Progenitor cell of endocrine pancreas (in vitro differentiated cells): ENCODE measurements around the gene OSBPL9. TPM values are rescaled to one million over a fixed set of nuclear protein-coding genes. Genes with fewer than 3 reads are reported as not detected.
A peak's percentile ranks its signal among the peaks of the same experiment; 100 is the strongest.

Experiments
- DNase-seq: peaks from one replicate; pipeline ENCODE4 v3.0.0; 2021; ENCODE audit warnings: low spot score; ENCODE audit not compliant: unreplicated experiment
- H3K27ac Mint-ChIP-seq: 2 replicates; pipeline ENCODE4 v1.8.0; 2021; ENCODE audit warnings: mild to moderate bottlenecking, moderate library complexity, mixed read lengths
- H3K27me3 Mint-ChIP-seq: 2 replicates; pipeline ENCODE4 v1.8.0; 2021; ENCODE audit warnings: mixed read lengths
- H3K36me3 Mint-ChIP-seq: 2 replicates; pipeline ENCODE4 v1.8.0; 2022; ENCODE audit warnings: mixed read lengths; ENCODE audit not compliant: insufficient read depth
- H3K4me1 Mint-ChIP-seq: 2 replicates; pipeline ENCODE4 v1.8.0; 2021; ENCODE audit warnings: low read depth, mixed read lengths
- H3K4me3 Mint-ChIP-seq: 2 replicates; pipeline ENCODE4 v1.8.0; 2021; ENCODE audit warnings: low read depth, mild to moderate bottlenecking, moderate library complexity, mixed read lengths
- H3K9me3 Mint-ChIP-seq: 2 replicates; pipeline ENCODE4 v1.8.0; 2021; ENCODE audit warnings: low read depth, mixed read lengths
- long read RNA-seq: library from polyadenylated mRNA; unstranded; transcript quantifications from one replicate; pipeline ENCODE4 v2.0.0, GENCODE V29; 2020
- total RNA-seq: library from RNA; stranded (reverse); gene quantifications from 2 replicates; pipeline ENCODE4 v1.2.1, GENCODE V29; 2021
- TF ChIP-seq, protein P1 (sequence below): fragments of 200-600 bp; sonication (generic); IDR thresholded peaks from one replicate; pipeline ENCODE4 v1.5.0; 2021; ENCODE audit warnings: antibody characterized with exemption, mild to moderate bottlenecking; ENCODE audit not compliant: unreplicated experiment

Gene OSBPL9, protein sequence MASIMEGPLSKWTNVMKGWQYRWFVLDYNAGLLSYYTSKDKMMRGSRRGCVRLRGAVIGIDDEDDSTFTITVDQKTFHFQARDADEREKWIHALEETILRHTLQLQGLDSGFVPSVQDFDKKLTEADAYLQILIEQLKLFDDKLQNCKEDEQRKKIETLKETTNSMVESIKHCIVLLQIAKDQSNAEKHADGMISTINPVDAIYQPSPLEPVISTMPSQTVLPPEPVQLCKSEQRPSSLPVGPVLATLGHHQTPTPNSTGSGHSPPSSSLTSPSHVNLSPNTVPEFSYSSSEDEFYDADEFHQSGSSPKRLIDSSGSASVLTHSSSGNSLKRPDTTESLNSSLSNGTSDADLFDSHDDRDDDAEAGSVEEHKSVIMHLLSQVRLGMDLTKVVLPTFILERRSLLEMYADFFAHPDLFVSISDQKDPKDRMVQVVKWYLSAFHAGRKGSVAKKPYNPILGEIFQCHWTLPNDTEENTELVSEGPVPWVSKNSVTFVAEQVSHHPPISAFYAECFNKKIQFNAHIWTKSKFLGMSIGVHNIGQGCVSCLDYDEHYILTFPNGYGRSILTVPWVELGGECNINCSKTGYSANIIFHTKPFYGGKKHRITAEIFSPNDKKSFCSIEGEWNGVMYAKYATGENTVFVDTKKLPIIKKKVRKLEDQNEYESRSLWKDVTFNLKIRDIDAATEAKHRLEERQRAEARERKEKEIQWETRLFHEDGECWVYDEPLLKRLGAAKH
- 133 and 138 TPM in 2 replicates for total RNA-seq
- long read RNA-seq, transcript OSBPL9-222 (21 exons, 2,210 nt), result minor isoform, 134 of 809 reads
- long read RNA-seq, transcript OSBPL9-201 (20 exons, 2,721 nt), result minor isoform, 56 of 809 reads
- long read RNA-seq, transcript OSBPL9-203 (24 exons, 2,893 nt), result minor isoform, 102 of 809 reads
- long read RNA-seq, transcript OSBPL9-207 (20 exons, 2,755 nt), result major isoform, 189 of 809 reads
- long read RNA-seq, partial matches to known transcripts, result 133 of 809 reads
- long read RNA-seq, other reads (novel, unspliced or antisense), result 175 of 809 reads

DNA sequence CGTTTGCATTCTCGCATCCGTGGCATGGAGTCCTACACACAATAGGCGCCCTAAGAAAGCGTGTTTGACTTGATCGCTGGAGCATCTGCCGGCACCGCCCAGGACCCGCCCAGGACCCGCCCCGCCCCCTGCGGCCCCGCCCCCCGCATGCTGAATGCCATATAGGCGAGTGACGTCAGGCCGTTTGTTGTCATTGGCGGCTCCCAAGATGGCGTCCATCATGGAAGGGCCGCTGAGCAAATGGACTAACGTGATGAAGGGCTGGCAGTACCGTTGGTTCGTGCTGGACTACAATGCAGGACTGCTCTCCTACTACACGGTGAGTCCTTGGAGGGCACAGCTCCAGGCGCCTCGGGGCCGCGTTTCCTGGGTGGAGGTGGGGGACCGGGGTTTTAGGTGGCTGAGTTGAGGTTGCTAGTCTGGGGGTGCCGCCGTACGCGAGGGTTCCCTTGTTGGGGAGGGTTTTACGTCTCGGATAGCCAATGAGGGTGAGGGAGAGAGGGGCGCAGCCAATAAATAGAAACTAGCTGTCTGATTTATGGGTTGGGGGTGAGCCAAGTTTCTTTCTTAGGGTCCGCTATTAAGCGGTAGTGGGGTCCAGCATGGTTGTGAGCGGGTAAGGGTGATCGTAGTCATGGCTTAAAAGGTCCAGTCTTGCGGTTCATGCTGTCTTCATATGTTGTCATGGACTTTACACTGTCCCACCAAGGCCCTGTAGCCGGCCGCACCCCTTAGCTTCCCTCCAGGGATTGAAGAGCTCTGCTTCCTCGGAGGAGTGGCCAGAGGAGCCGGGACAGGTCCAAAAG, at the start of gene OSBPL9:
Gene OSBPL9, plus strand, starts transcription at position 190 of the 806 bp plus-strand sequence. Its CDS starts 19 bp downstream, at position 209.
- H3K27ac Mint-ChIP-seq, result peak within 1 kb of the TSS; percentile 99
- no peaks in the 10 kb centered on the region for H3K27me3 Mint-ChIP-seq
- TF ChIP-seq, protein P1, sequence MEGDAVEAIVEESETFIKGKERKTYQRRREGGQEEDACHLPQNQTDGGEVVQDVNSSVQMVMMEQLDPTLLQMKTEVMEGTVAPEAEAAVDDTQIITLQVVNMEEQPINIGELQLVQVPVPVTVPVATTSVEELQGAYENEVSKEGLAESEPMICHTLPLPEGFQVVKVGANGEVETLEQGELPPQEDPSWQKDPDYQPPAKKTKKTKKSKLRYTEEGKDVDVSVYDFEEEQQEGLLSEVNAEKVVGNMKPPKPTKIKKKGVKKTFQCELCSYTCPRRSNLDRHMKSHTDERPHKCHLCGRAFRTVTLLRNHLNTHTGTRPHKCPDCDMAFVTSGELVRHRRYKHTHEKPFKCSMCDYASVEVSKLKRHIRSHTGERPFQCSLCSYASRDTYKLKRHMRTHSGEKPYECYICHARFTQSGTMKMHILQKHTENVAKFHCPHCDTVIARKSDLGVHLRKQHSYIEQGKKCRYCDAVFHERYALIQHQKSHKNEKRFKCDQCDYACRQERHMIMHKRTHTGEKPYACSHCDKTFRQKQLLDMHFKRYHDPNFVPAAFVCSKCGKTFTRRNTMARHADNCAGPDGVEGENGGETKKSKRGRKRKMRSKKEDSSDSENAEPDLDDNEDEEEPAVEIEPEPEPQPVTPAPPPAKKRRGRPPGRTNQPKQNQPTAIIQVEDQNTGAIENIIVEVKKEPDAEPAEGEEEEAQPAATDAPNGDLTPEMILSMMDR, result no peak
- H3K4me1 Mint-ChIP-seq, result peaks cover 15% of the 10 kb centered on the region
- no peaks in the 10 kb centered on the region for H3K9me3 Mint-ChIP-seq
- no peaks in the 10 kb centered on the region for H3K36me3 Mint-ChIP-seq
- peak within 1 kb of the TSS; percentile 99 for H3K4me3 Mint-ChIP-seq
- DNase-seq, result peak; percentile 70

DNA sequence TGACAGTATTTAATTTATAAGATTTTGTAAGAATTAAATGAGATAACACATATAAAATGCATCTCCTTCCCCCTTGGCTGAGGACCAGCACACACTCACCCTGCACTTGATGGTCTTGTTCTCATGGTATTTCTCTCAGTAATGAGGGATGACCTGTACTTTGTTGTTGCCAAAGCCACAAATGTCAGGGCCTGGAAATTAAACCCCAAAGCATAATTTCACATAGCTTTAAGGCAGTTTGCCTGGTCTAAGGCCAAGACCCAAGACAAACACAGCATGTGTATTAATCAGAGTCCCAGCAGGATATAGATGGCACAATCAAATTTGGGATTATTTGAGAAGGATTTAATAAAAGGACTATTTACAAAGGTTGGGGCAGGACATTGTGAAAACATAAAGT, 49.2 kb upstream of the OSBPL9 start:
- Mint-ChIP-seq H3K4me1 (peaks cover 13% of the 10 kb centered on the region), H3K27me3 (no peaks in the 10 kb centered on the region), H3K27ac (no peak overlapping the region), H3K4me3 (no peak overlapping the region), H3K36me3 (no peaks in the 10 kb centered on the region), H3K9me3 (no peaks in the 10 kb centered on the region)
- no peak for DNase-seq
- TF ChIP-seq, protein P1, result no peak

DNA sequence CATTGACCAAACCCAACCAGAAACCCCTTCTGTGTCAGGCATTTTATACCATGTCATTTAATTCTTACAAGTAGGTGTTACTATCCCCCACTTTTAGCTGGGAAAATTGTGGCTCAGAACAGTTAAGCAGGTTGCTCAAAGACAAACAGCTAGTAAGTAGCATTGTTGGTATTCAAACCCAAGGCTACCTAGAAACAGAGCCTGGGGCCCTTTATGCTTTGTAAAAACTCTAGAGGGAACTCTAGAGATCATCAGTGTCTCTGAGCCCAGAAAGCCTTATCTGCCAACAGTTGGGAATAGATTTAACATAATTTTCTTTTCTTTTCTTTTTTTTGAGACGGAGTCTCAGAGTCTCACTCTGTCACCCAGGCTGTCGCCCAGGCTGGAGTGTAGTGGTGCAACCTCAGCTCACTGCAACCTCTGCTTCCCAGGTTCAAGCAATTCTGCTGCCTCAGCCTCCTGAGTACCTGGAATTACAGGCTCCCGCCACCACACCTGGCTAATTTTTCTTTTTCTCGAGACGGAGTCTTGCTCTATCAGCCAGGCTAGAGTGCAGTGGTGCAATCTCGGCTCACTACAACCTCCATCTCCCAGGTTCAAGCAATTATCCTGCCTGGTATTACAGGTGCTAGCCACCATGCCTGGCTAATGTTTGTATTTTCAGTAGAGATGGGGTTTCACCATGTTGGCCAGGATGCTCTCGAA, 48.5 kb upstream of the OSBPL9 start:
- Mint-ChIP-seq H3K36me3 (no peaks in the 10 kb centered on the region), H3K9me3 (no peaks in the 10 kb centered on the region), H3K27me3 (no peaks in the 10 kb centered on the region), H3K27ac (no peak overlapping the region), H3K4me1 (peaks cover 13% of the 10 kb centered on the region), H3K4me3 (no peak overlapping the region)
- no peak for DNase-seq
- TF ChIP-seq, protein P1, result no peak

DNA sequence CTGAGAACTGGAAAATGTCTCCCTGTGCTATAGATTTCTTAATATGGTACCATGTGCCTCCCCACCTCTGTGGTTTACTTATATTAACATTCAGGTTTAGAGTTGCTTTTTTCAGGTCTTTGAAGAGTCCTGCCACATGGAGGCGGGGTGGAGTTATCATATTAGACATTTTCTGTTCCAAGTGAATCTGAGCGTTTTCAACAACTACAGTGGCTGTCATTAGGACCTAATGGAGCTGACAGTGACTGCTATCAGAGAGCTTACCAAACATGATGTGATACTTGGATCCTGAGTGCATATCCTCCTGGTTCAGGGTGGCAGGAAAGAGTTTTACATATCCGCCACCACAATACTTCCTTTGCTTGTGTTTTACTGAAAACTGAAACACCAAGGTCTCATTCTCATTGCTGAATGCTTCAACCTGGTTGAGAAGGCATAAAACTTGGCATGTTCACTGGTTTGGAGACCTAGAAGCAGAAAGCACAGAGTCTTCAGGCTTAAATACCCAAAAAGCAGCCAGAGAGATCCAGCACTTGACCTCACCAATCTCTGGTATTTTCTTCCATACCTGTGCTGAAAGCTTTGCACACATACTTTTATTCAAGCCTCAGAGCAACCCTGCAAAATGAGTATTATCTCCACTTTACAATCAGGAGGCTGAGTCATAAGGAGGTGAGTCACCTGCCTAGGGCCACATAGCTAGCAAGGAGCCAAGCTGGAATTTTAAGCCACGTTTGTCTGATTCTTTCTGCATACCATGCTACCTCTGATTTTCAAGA, 47.4 kb upstream of the OSBPL9 start:
- no peaks in the 10 kb centered on the region for H3K9me3 Mint-ChIP-seq

More for the DNA sequence above, 47.4 kb upstream of the OSBPL9 start:
- Mint-ChIP-seq H3K4me3 (no peak overlapping the region), H3K27me3 (no peaks in the 10 kb centered on the region), H3K27ac (peak overlapping the region; percentile 73), H3K36me3 (no peaks in the 10 kb centered on the region), H3K4me1 (peaks cover 13% of the 10 kb centered on the region)
- no peak for DNase-seq
- TF ChIP-seq, protein P1, result no peak
